ENCODE data around the gene ANO1.

DNA sequence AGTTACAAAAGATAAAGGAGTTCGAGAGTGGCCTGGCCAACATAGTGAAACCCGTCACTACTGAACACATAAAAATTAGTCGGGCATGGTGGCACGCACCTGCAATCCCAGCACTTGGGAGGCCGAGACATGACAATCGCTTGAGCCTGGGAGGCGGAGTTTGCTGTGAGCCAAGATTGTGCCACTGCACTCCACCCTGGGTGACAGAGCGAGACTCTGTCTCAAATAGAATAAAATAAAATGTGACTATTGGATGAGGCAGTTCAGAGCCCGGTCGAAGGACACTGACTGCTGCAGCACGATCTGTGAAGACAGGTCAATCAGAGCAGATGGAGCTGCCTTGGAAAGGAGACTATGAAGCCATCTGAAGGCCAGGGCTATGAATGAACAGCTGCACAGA is 37.7 kb upstream of the ANO1 start:
- no peak for TF ChIP-seq RAD21 (IDR thresholded peaks at IDR 0.05)
- TF ChIP-seq, protein P1, sequence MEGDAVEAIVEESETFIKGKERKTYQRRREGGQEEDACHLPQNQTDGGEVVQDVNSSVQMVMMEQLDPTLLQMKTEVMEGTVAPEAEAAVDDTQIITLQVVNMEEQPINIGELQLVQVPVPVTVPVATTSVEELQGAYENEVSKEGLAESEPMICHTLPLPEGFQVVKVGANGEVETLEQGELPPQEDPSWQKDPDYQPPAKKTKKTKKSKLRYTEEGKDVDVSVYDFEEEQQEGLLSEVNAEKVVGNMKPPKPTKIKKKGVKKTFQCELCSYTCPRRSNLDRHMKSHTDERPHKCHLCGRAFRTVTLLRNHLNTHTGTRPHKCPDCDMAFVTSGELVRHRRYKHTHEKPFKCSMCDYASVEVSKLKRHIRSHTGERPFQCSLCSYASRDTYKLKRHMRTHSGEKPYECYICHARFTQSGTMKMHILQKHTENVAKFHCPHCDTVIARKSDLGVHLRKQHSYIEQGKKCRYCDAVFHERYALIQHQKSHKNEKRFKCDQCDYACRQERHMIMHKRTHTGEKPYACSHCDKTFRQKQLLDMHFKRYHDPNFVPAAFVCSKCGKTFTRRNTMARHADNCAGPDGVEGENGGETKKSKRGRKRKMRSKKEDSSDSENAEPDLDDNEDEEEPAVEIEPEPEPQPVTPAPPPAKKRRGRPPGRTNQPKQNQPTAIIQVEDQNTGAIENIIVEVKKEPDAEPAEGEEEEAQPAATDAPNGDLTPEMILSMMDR (IDR thresholded peaks at IDR 0.05; ENCODE audit: low read depth, low read length, missing input control): no peak
- TF ChIP-seq, protein P2, sequence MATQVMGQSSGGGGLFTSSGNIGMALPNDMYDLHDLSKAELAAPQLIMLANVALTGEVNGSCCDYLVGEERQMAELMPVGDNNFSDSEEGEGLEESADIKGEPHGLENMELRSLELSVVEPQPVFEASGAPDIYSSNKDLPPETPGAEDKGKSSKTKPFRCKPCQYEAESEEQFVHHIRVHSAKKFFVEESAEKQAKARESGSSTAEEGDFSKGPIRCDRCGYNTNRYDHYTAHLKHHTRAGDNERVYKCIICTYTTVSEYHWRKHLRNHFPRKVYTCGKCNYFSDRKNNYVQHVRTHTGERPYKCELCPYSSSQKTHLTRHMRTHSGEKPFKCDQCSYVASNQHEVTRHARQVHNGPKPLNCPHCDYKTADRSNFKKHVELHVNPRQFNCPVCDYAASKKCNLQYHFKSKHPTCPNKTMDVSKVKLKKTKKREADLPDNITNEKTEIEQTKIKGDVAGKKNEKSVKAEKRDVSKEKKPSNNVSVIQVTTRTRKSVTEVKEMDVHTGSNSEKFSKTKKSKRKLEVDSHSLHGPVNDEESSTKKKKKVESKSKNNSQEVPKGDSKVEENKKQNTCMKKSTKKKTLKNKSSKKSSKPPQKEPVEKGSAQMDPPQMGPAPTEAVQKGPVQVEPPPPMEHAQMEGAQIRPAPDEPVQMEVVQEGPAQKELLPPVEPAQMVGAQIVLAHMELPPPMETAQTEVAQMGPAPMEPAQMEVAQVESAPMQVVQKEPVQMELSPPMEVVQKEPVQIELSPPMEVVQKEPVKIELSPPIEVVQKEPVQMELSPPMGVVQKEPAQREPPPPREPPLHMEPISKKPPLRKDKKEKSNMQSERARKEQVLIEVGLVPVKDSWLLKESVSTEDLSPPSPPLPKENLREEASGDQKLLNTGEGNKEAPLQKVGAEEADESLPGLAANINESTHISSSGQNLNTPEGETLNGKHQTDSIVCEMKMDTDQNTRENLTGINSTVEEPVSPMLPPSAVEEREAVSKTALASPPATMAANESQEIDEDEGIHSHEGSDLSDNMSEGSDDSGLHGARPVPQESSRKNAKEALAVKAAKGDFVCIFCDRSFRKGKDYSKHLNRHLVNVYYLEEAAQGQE (IDR thresholded peaks at IDR 0.05): no peak
- TF ChIP-seq, protein P3, sequence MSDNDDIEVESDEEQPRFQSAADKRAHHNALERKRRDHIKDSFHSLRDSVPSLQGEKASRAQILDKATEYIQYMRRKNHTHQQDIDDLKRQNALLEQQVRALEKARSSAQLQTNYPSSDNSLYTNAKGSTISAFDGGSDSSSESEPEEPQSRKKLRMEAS (IDR thresholded peaks at IDR 0.05): no peak
- no peak for TF ChIP-seq SP1 (IDR thresholded peaks at IDR 0.05)
- no peak for TF ChIP-seq GABPA (IDR thresholded peaks at IDR 0.05 in 1 of 2, conservative IDR thresholded peaks at IDR 0.05 in 1 of 2)
- no peak for TF ChIP-seq TAF1 (conservative IDR thresholded peaks at IDR 0.05)
- no peak for TF ChIP-seq EGR1 (IDR thresholded peaks at IDR 0.05; ENCODE audit: low read depth in 2 of 2)
- TF ChIP-seq YY1 (IDR thresholded peaks at IDR 0.05): no peak
- TF ChIP-seq, protein P4, sequence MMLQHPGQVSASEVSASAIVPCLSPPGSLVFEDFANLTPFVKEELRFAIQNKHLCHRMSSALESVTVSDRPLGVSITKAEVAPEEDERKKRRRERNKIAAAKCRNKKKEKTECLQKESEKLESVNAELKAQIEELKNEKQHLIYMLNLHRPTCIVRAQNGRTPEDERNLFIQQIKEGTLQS (IDR thresholded peaks at IDR 0.05): no peak
- TF ChIP-seq HNF4G (IDR thresholded peaks at IDR 0.05): no peak
- TF ChIP-seq NR2F2 (IDR thresholded peaks at IDR 0.05): no peak

All from liver (tissue), 3 donors.